GM10248 (cell line): ENCODE results near the gene TUNAR.

Experiments used
- CTCF ChIA-PET: fragments of 300-600 bp; sonication (Branson Sonifier 250); formaldehyde crosslinking; extraction: SDS; loops from one replicate; lab custom pipeline; 2021; ENCODE audit warnings: antibody characterized with exemption; lab: Yijun Ruan, JAX
- POLR2A ChIA-PET: fragments of 350-650 bp; sonication (Branson Sonifier 250); formaldehyde crosslinking; extraction: SDS; loops from one replicate; lab custom pipeline; 2020; ENCODE audit warnings: antibody characterized with exemption; lab: Yijun Ruan, JAX
- DNase-seq: peaks from one replicate; pipeline ENCODE4 v3.0.0; 2012; ENCODE audit errors: extremely low spot score
- CTCF ChIP-seq: IDR thresholded peaks from 2 replicates; pipeline ENCODE4 v1.5.1; 2012; ENCODE audit warnings: mild to moderate bottlenecking, low read depth; ENCODE audit errors: extremely low read depth, missing control alignments, control extremely low read depth

Gene TUNAR

GRCh38 chr14:95876761-95877538 lies at the start of gene TUNAR:
Gene TUNAR (plus strand): TSS chr14:95876832.
- TF ChIP-seq CTCF, result no peak
- DNase-seq, result no peak
- ChIA-PET POLR2A (no interaction called here), CTCF (interaction anchor here (1.2 kb wide), 1 partner anchor 82 kb away, joined by 3 read pairs; no protein-coding TSS in a partner anchor)

- CTCF ChIA-PET, result no interaction called here
- no peak for DNase-seq
- no peak for TF ChIP-seq CTCF
- POLR2A ChIA-PET, result no interaction called here
Measured at GRCh38 chr14:95828649-95829265, 47.9 kb upstream of the TUNAR start.

- ChIA-PET CTCF (no interaction called here), POLR2A (no interaction called here)
- no peak for DNase-seq
- no peak for TF ChIP-seq CTCF
Measured at GRCh38 chr14:95829321-95829720, 47.3 kb upstream of the TUNAR start.

GRCh38 chr14:95830386-95830785 lies 46.2 kb upstream of the TUNAR start:
- TF ChIP-seq CTCF, result no peak
- CTCF ChIA-PET, result no interaction called here
- POLR2A ChIA-PET, result no interaction called here
- no peak for DNase-seq

GRCh38 chr14:95831041-95831440 lies 45.6 kb upstream of the TUNAR start:
- DNase-seq, result no peak
- POLR2A ChIA-PET, result no interaction called here
- TF ChIP-seq CTCF, result no peak
- CTCF ChIA-PET, result no interaction called here

- TF ChIP-seq CTCF, result no peak
- DNase-seq, result no peak
- POLR2A ChIA-PET, result no interaction called here
- CTCF ChIA-PET, result no interaction called here
Measured at GRCh38 chr14:95831468-95831867, 45.2 kb upstream of the TUNAR start.
